OCI-LY7 (cell line): Measurements from ENCODE around the gene ZNF574. TPM values are rescaled to one million over a fixed set of nuclear protein-coding genes. Genes with fewer than 3 reads are reported as not detected.

Experiments
- BruUV-seq: library from RNA; stranded (reverse); fragments of 400-500 nt; replicated peaks from 2 replicates; lab custom pipeline; 2021; lab: Mats Ljungman, UMichigan
- CTCF ChIA-PET: fragments of 300-600 bp; sonication (Branson Sonifier 250); formaldehyde crosslinking; loops from one replicate; lab custom pipeline; 2022; ENCODE audit warnings: antibody characterized with exemption; ENCODE audit not compliant: unreplicated experiment; lab: Charles Lee
- POLR2A ChIA-PET: fragments of 300-600 bp; sonication (Branson Sonifier 250); formaldehyde crosslinking; loops from one replicate; lab custom pipeline; 2022; ENCODE audit warnings: antibody characterized with exemption; lab: Charles Lee
- DNase-seq: peaks from one replicate; pipeline ENCODE4 v3.0.0-alpha.2; 2015; ENCODE audit warnings: low spot score
- H2AFZ ChIP-seq: fragments of 200-600 bp; sonication (generic), shearing (Covaris generic); 2 replicates; pipeline ENCODE4 v1.6.1; 2014; ENCODE audit warnings: mild to moderate bottlenecking, antibody characterized with exemption, low read length, moderate library complexity
- H3K27ac ChIP-seq: fragments of 200-600 bp; sonication (generic); 2 replicates; pipeline ENCODE4 v1.5.1; 2014; ENCODE audit warnings: mixed run types, low read depth, mild to moderate bottlenecking, moderate library complexity, low read length, inconsistent platforms; ENCODE audit not compliant: poor library complexity, severe bottlenecking
- H3K36me3 ChIP-seq: fragments of 200-600 bp; sonication (generic); 2 replicates; pipeline ENCODE4 v1.6.1; 2014; ENCODE audit warnings: mild to moderate bottlenecking, antibody characterized with exemption, low read length, moderate library complexity, mixed read lengths; ENCODE audit not compliant: insufficient read depth
- H3K4me1 ChIP-seq: fragments of 200-600 bp; sonication (generic); 2 replicates; pipeline ENCODE4 v1.5.1; 2014; ENCODE audit warnings: mild to moderate bottlenecking, low read length; ENCODE audit not compliant: insufficient read depth, poor library complexity, severe bottlenecking
- H3K4me2 ChIP-seq: fragments of 200-600 bp; sonication (generic); 2 replicates; pipeline ENCODE4 v1.6.1; 2014; ENCODE audit warnings: mild to moderate bottlenecking, low read length
- H3K4me3 ChIP-seq: fragments of 200-600 bp; sonication (generic); 2 replicates; pipeline ENCODE4 v1.5.1; 2014; ENCODE audit warnings: mild to moderate bottlenecking, low read depth, low read length; ENCODE audit not compliant: poor library complexity, severe bottlenecking
- H3K79me2 ChIP-seq: fragments of 200-600 bp; sonication (generic); 2 replicates; pipeline ENCODE4 v1.6.1; 2016; ENCODE audit warnings: low read depth, mild to moderate bottlenecking, low read length, moderate library complexity, mixed read lengths; ENCODE audit not compliant: insufficient read depth
- H3K9me2 ChIP-seq: fragments of 200-600 bp; sonication (generic); 2 replicates; pipeline ENCODE4 v1.6.1; 2016; ENCODE audit warnings: mild to moderate bottlenecking, low read length, mixed read lengths; ENCODE audit not compliant: insufficient read depth
- H3K9me3 ChIP-seq: fragments of 200-600 bp; sonication (generic); 2 replicates; pipeline ENCODE4 v1.6.1; 2014; ENCODE audit warnings: mild to moderate bottlenecking, mixed run types, low read length, mixed read lengths
- H4K20me1 ChIP-seq: fragments of 200-600 bp; sonication (generic); 2 replicates; pipeline ENCODE4 v1.6.1; 2014; ENCODE audit warnings: mild to moderate bottlenecking, antibody characterized with exemption, low read length, moderate library complexity, mixed read lengths; ENCODE audit not compliant: insufficient read depth
- EZH2phosphoT487 ChIP-seq: fragments of 200-600 bp; sonication (generic); IDR thresholded peaks from 2 replicates; pipeline ENCODE4 v1.6.1; 2018; ENCODE audit warnings: low read depth, borderline replicate concordance, mild to moderate bottlenecking, mixed run types, antibody characterized with exemption, low read length, moderate library complexity, mixed read lengths
- intact Hi-C: fragments of 100-400 bp; cut with micrococcal nuclease; formaldehyde crosslinking; loops from one replicate; pipeline ENCODE4 v1.10.0; 2022; ENCODE audit not compliant: unreplicated experiment
- total RNA-seq, 2 experiments: library from RNA; depleted of rRNA in 1 of 2; stranded (reverse); fragments of >200 nt in 1 of 2; shearing (Covaris generic) in 1 of 2; gene quantifications; 2 replicates each; pipeline ENCODE4 v1.2.3, GENCODE V29; 2014 to 2022
- TF ChIP-seq, protein P1 (sequence below): fragments of 200-600 bp; sonication (generic); conservative IDR thresholded peaks from 2 replicates; pipeline ENCODE4 v1.5.1; 2014; ENCODE audit warnings: mild to moderate bottlenecking, antibody characterized with exemption, low read length, moderate library complexity, mixed read lengths

The ZNF574 gene
- total RNA-seq, 2 experiments from 2014 or later, result 14.5 to 29.3 TPM

DNA sequence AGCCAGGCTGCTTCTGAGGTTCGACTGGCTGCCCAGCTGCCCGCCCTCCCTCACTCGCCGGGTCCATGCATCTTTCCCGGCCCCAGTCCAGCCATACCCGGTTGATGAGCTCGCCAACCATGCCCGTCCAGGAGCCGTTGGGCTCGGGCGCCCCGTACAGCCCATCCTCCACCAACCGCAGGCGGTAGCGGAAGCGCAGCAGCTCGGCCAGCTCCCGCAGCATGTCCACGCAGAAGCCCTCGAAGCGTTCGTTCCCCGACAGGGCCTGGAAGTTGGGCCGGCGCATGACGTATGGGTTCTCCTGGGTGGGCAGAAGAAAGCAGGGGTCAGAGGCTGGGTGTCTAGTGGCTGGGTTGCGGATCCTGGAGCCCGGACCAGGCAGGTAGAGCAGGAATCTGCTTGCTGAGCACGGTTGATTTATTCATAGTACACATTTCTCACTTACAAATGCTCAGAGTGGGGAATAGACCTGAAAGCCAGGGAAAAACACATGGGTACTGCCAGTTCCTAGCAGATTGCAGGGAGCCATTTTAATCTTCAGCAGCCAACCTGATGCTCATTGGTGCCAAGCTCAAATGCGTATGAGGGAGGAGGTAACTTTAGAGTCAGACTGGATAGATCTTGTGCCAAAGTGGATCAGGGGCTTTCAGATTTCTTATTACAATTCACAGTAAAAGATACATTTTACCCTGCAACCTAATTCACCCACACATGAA lies 33.4 kb upstream of the ZNF574 start:
- no TSS peak for BruUV-seq
- no peak for DNase-seq
- no peaks in the 10 kb centered on the region for H3K9me3 ChIP-seq
- no peak overlapping the region for H2AFZ ChIP-seq
- H3K4me1 ChIP-seq, result no peaks in the 10 kb centered on the region
- no peak overlapping the region for H3K4me3 ChIP-seq
- H3K27ac ChIP-seq, result no peak overlapping the region
- H3K9me2 ChIP-seq, result no peaks in the 10 kb centered on the region
- ChIA-PET POLR2A (no interaction called here), CTCF (no interaction called here)
- no peaks in the 10 kb centered on the region for H4K20me1 ChIP-seq
- intact Hi-C loops, result no loop called here
- H3K79me2 ChIP-seq, result no peaks in the 10 kb centered on the region
- H3K36me3 ChIP-seq, result no peaks in the 10 kb centered on the region
- no peak overlapping the region for H3K4me2 ChIP-seq
- TF ChIP-seq, protein P1, sequence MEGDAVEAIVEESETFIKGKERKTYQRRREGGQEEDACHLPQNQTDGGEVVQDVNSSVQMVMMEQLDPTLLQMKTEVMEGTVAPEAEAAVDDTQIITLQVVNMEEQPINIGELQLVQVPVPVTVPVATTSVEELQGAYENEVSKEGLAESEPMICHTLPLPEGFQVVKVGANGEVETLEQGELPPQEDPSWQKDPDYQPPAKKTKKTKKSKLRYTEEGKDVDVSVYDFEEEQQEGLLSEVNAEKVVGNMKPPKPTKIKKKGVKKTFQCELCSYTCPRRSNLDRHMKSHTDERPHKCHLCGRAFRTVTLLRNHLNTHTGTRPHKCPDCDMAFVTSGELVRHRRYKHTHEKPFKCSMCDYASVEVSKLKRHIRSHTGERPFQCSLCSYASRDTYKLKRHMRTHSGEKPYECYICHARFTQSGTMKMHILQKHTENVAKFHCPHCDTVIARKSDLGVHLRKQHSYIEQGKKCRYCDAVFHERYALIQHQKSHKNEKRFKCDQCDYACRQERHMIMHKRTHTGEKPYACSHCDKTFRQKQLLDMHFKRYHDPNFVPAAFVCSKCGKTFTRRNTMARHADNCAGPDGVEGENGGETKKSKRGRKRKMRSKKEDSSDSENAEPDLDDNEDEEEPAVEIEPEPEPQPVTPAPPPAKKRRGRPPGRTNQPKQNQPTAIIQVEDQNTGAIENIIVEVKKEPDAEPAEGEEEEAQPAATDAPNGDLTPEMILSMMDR, result no peak
- TF ChIP-seq EZH2phosphoT487, result no peak

DNA sequence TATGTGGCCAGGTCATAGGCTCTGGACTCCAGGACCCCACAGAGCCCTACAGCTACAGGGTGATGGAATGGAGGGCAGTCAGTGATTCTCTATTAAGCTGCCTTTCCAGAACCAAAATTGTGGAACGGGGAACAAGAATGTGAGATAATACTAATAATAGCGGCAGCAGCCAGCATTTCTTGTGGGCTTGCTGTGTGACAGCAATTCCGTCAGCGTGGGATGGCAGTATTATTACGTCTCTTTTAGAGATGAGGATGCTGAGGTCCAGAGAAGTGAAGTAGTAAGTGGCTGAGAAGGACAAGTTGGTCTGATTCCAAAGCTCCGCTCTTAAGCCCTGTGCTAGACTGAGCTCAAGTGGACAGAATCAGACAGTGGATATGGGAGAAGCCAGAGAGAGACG lies 30.4 kb upstream of the ZNF574 start:
- TF ChIP-seq, protein P1, result no peak
- TF ChIP-seq EZH2phosphoT487, result no peak
- intact Hi-C loops, result no loop called here
- Histone ChIP-seq H3K36me3 (no peaks in the 10 kb centered on the region), H3K4me1 (no peaks in the 10 kb centered on the region), H2AFZ (no peak overlapping the region), H3K4me2 (no peak overlapping the region), H4K20me1 (no peaks in the 10 kb centered on the region), H3K9me2 (no peaks in the 10 kb centered on the region), H3K4me3 (no peak overlapping the region), H3K27ac (no peak overlapping the region), H3K79me2 (no peaks in the 10 kb centered on the region), H3K9me3 (no peaks in the 10 kb centered on the region)
- CTCF ChIA-PET, result no interaction called here
- POLR2A ChIA-PET, result no interaction called here
- no peak for DNase-seq
- BruUV-seq, result no TSS peak

DNA sequence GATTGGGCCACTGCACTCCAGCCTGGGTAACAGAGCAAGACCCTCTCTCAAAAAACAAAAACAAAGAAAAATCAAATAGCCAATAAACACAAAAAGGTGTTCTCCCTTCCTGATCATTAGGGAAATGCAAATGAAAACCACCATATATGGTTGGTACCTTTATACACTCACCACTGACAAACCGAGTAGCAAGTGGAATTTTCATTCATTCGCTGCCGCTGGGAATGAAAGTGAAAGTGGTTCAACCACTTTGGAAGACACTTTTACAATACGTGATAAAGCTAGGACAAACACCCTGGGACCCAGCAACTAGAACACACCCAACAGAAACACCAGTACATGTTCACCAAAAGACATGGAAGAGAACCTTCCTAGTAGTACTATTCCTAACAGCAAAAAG lies 27.0 kb upstream of the ZNF574 start:
- POLR2A ChIA-PET, result interaction anchor here (0.5 to 1.0 kb wide), 2 partner anchors 10 to 325 kb away, joined by 3 to 4 read pairs; no protein-coding TSS in a partner anchor
- H3K4me3 ChIP-seq, result no peak overlapping the region
- no peaks in the 10 kb centered on the region for H3K9me3 ChIP-seq
- CTCF ChIA-PET, result no interaction called here
- H3K4me1 ChIP-seq, result no peaks in the 10 kb centered on the region
- no peak overlapping the region; the same call in 1 of the 2 replicates for H3K4me2 ChIP-seq
- H3K27ac ChIP-seq, result no peak overlapping the region
- no peak overlapping the region for H2AFZ ChIP-seq
- H3K36me3 ChIP-seq, result no peaks in the 10 kb centered on the region
- BruUV-seq, result no TSS peak
- no peak for TF ChIP-seq EZH2phosphoT487
- TF ChIP-seq, protein P1, result no peak
- H3K9me2 ChIP-seq, result no peaks in the 10 kb centered on the region
- H3K79me2 ChIP-seq, result no peaks in the 10 kb centered on the region
- no peaks in the 10 kb centered on the region for H4K20me1 ChIP-seq
- no peak for DNase-seq
- intact Hi-C loops, result no loop called here
